Measurements from ENCODE around the gene SEPHS2.
"Not testable (repeated sequence)": the region's sequence is repeated elsewhere in the genome, so short reads cannot be mapped to it uniquely, and the experiment has no call there.

The SEPHS2 gene, protein sequence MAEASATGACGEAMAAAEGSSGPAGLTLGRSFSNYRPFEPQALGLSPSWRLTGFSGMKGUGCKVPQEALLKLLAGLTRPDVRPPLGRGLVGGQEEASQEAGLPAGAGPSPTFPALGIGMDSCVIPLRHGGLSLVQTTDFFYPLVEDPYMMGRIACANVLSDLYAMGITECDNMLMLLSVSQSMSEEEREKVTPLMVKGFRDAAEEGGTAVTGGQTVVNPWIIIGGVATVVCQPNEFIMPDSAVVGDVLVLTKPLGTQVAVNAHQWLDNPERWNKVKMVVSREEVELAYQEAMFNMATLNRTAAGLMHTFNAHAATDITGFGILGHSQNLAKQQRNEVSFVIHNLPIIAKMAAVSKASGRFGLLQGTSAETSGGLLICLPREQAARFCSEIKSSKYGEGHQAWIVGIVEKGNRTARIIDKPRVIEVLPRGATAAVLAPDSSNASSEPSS

GRCh38 chr16:30445408-30446202 lies at the start of gene SEPHS2:
SEPHS2 (minus strand) TSS chr16:30445874; CDS start chr16:30445727, 147 bp downstream.
- peak; percentile 94 for DNase-seq

- no peak for DNase-seq
These were observed 49.0 kb upstream of the SEPHS2 start for GRCh38 chr16:30494709-30495108.

DNA sequence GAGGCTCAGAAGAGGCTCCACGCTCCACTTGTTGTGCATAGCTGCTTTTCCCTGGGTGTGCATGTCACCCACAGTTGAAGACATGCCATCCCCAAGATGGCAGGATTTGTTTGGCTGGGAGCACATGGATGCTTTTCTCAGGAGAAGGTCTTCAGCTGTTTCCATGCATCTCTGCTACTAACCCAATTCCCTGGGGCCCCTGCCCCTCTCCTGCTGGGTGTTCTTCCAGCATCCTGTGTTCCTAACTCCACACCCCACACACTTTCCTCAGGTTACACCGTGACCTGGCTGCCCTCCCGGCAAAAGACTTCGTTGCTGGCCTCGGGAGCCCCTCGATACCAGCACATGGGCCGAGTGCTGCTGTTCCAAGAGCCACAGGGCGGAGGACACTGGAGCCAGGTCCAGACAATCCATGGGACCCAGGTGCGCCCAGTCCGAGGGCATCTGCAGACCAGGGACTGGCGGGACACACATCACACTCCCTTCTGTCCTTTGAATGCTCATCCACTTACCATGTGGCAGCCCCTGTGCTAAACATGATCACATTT lies 48.3 kb upstream of the SEPHS2 start:
- DNase-seq = no peak

DNA sequence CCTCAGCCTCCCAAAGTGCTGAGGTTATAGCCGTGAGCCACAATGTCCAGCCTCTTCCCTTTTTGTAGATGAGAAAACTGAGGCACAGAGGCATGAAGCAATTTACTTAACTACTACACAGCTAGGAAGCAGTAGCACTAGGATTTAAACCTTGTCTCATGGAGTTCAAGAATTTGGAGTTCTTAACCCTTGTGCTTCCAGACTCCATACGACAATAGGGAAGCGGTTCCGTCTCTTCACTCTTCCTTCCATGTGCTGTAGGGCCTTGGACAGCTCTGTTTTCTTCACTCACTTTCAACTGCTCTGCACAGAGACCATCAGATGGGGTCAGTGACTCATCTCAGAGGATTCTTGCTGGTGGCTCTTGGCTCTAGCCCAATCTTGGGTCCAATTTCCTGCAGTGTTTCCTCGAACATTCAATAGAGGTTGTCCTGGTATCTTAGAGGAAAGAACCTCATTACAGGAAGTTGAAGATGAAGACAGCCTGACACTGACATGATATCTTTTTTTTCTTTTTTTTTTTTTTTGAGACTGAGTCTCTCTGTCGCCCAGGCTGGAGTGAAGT lies 46.2 kb upstream of the SEPHS2 start:
- no peak for DNase-seq

GRCh38 chr16:30491229-30491628 lies 45.6 kb upstream of the SEPHS2 start:
- no peak for DNase-seq

- DNase-seq = no peak
These were observed 44.5 kb upstream of the SEPHS2 start for GRCh38 chr16:30490210-30490609.

DNA sequence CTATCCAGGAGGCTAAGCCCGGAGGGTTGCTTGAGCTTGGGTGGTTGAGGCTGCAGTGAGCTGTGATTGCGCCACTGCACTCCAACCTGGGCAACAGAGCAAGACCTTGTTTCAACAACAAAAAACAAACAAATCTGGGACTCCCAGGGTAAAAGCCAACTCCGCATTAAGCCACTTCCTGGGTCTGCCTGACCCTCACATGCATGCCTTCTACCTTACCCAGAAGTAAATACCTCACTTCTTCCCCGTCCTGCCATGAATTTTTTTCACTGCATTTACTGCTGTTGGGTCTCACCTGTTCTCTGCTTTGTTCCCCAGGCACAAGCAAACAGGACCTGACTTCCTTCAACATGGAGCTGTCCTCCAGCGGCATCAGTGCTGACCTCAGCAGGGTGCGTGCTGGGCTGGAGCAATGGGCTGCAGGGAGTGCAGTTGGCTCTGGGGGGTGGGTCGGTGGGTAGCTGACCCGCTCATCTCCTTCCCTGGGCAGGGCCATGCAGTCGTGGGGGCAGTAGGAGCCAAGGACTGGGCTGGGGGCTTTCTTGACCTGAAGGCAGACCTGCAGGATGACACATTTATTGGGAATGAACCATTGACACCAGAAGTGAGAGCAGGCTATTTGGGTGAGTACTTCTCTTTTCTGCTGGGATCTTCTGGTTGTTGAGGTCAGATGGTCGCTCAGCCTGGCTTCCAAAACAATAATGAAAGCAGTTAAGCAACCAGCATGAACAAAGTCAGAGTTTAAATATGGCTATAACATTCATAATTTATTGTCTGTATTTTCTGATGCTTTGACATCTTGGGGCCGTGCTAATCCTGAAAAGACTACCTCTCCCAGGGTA lies 43.3 kb upstream of the SEPHS2 start:
- DNase-seq = peak; percentile 53

DNA sequence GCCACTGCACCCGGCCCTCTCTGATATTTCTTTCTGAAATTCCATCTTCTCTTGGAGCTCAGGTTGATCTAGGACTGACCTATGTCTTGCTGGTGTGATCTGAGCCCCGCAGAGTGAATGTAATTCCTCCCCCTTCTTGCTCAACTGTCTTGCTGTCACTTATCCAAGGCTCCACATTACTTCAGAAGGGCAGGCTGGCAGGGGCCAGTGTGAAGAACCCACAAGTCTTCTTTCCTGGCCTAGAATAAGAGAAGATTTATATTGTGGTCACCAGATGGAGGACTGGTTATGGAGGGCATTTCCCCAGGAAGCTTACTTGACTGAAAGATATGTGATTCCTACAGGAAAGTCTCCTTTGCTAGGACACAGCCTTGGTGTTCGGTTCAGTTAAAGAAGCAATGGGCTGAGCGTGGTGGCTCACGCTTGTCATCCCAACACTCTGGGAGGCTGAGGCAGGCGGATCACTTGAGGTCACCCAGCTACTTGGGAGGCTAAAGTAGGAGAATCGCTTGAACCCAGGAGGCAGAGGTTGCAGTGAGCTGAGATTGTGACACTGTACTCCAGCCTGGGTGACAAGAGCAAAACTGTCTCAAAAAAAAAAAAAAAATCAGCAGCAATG lies 40.3 kb upstream of the SEPHS2 start:
- no peak for DNase-seq

- DNase-seq = no peak
These were observed 39.2 kb upstream of the SEPHS2 start for GRCh38 chr16:30484887-30485286.

DNA sequence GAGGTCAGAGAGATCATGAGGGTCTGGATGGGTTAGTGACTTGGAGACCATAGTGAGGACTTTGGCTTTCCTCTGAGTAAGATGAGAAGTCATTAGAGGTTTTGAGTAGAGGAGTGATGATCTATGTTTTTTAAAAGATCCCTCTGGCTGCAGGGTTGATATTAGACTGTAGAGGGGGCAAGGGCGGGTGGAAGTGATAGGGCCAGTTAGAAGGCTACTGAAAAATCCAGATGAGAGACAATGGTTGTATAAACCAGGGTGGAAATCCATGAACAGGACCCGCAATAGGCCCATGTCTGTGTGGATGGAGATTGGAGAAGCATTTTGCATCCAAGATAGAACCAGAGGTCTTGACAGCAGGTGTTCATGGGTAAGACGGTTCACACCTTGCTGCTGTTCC lies 36.7 kb upstream of the SEPHS2 start:
- no peak for DNase-seq

- no peak for DNase-seq
These were observed 35.7 kb upstream of the SEPHS2 start for GRCh38 chr16:30481381-30481780.

- no peak for DNase-seq
These were observed 33.2 kb upstream of the SEPHS2 start for GRCh38 chr16:30478766-30479478.

GRCh38 chr16:30477773-30478172 lies 32.1 kb upstream of the SEPHS2 start:
- not testable (repeated sequence) for DNase-seq

DNA sequence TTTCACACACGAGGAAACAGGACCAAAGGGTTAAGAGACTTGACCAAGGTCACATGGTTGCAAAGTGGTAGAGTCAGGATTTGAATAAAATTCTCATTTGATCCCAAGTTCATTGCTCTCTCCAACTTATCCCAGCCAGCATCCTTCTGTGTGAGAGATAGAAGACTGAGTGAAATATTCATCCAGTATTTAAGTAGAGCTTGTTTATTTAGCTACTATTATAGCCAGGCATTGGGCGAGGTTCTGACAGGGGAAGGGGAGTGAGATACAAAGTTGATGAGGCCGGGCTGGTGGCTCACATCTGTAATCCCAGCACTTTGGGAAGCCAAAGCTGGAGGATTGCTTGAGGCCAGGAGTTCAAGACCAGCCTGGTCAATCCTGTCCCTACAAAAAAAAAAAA lies 31.3 kb upstream of the SEPHS2 start:
- DNase-seq = no peak

- DNase-seq = no peak
These were observed 29.0 kb upstream of the SEPHS2 start for GRCh38 chr16:30474684-30475083.

DNA sequence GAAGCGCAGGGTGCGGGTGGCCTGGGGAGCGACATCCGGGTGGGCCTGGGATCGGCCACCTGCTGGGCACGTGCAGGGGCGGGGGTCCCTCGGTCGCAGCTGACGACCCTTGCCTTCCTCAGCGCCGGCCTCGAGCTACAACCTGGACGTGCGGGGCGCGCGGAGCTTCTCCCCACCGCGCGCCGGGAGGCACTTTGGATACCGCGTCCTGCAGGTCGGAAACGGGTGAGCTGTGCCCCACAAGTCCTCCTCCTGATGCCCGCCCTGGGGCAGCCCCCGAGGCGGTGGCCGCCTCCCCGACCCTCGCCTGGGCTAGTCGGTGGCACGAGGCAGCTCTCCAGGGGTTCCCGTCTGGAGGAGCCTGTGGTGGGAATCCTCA lies 28.4 kb upstream of the SEPHS2 start:
- DNase-seq = no peak

GRCh38 chr16:30473231-30474073 lies 27.8 kb upstream of the SEPHS2 start:
- no peak for DNase-seq

GRCh38 chr16:30472328-30472942 lies 26.8 kb upstream of the SEPHS2 start, which contains the start of gene ITGAL:
ITGAL (plus strand) TSS chr16:30472742; CDS start chr16:30472838, 96 bp downstream.
- DNase-seq = no peak

DNA sequence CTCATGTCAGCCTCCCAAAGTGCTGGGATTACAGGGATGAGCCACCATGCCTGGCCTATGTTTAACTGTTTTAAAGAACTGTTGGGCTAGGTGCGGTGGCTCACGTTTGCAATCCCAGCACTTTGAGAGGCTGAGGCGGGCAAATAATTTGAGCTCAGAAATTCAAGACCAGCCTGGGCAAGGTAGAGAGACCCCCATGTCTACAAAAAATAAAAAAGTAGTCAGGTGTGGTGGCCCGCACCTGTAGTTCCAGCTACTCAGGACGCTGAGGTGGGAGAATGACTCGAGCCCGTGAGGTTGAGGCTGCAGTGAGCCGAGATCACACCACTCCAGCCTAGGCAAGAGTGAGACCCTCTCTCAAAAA lies 24.9 kb upstream of the SEPHS2 start:
- DNase-seq = no peak

GRCh38 chr16:30470170-30470512 lies 24.5 kb upstream of the SEPHS2 start:
- no peak for DNase-seq
